DOHH2 (cell line): Measurements from ENCODE around the gene GOLGA6L26.
"Not testable (repeated sequence)": the region's sequence is repeated elsewhere in the genome, so short reads cannot be mapped to it uniquely, and the experiment has no call there.

Experiments
- H3F3A ChIP-seq: fragments of 200-600 bp; sonication (generic), shearing (Covaris generic); 2 replicates; pipeline ENCODE4 v1.6.0; 2016; ENCODE audit warnings: antibody characterized with exemption, mild to moderate bottlenecking; ENCODE audit not compliant: control insufficient read depth, insufficient read depth
- H3K27ac ChIP-seq: fragments of 200-600 bp; sonication (generic); 2 replicates; pipeline ENCODE4 v1.5.1; 2014; ENCODE audit warnings: low read depth, mild to moderate bottlenecking, low read length, moderate library complexity
- H3K27me3 ChIP-seq: fragments of 200-600 bp; sonication (generic); 2 replicates; pipeline ENCODE4 v1.6.1; 2014; ENCODE audit warnings: mild to moderate bottlenecking, low read length, mixed read lengths; ENCODE audit not compliant: control insufficient read depth
- H3K36me3 ChIP-seq: fragments of 200-600 bp; sonication (generic); 2 replicates; pipeline ENCODE4 v1.6.1; 2014; ENCODE audit warnings: mild to moderate bottlenecking, low read length, moderate library complexity, mixed read lengths; ENCODE audit not compliant: control insufficient read depth
- H3K4me1 ChIP-seq: fragments of 200-600 bp; sonication (generic); 2 replicates; pipeline ENCODE4 v1.6.1; 2014; ENCODE audit warnings: mild to moderate bottlenecking, low read length, mixed read lengths; ENCODE audit not compliant: control insufficient read depth
- H3K4me2 ChIP-seq: fragments of 200-600 bp; sonication (generic); 2 replicates; pipeline ENCODE4 v1.6.0; 2014; ENCODE audit warnings: mild to moderate bottlenecking, low read length, moderate library complexity
- H3K4me3 ChIP-seq: fragments of 200-600 bp; sonication (generic); 2 replicates; pipeline ENCODE4 v1.5.1; 2014; ENCODE audit warnings: mild to moderate bottlenecking, low read length, mixed read lengths
- H3K79me2 ChIP-seq: fragments of 200-600 bp; sonication (generic); 2 replicates; pipeline ENCODE4 v1.6.1; 2014; ENCODE audit warnings: mild to moderate bottlenecking, low read length, mixed read lengths; ENCODE audit not compliant: control insufficient read depth
- H3K9me2 ChIP-seq: fragments of 200-600 bp; sonication (generic); replicated peaks from 2 replicates; pipeline ENCODE4 v1.6.1; 2014; ENCODE audit warnings: mild to moderate bottlenecking, low read length, mixed read lengths; ENCODE audit not compliant: control insufficient read depth
- H3K9me3 ChIP-seq: fragments of 200-600 bp; sonication (generic); 2 replicates; pipeline ENCODE4 v1.6.1; 2014; ENCODE audit warnings: antibody characterized with exemption, low read length, mixed read lengths; ENCODE audit not compliant: control insufficient read depth, insufficient read depth
- H4K20me1 ChIP-seq: fragments of 200-600 bp; sonication (generic); 2 replicates; pipeline ENCODE4 v1.6.0; 2014; ENCODE audit warnings: low read depth, mild to moderate bottlenecking, antibody characterized with exemption, low read length, moderate library complexity; ENCODE audit not compliant: control insufficient read depth, insufficient read depth

Gene GOLGA6L26

GRCh38 chr15:23311233-23311632 is 22.8 kb downstream of the GOLGA6L26 start:
- H3K27me3 ChIP-seq, H3K9me3 ChIP-seq, H3K4me3 ChIP-seq, H3K9me2 ChIP-seq, H3F3A ChIP-seq, H3K27ac ChIP-seq, H3K4me2 ChIP-seq, H3K4me1 ChIP-seq, H4K20me1 ChIP-seq: not testable (repeated sequence)
- H3K79me2 ChIP-seq: peaks cover 18% of the 10 kb centered on the region
- peaks cover 37% of the 10 kb centered on the region for H3K36me3 ChIP-seq

DNA sequence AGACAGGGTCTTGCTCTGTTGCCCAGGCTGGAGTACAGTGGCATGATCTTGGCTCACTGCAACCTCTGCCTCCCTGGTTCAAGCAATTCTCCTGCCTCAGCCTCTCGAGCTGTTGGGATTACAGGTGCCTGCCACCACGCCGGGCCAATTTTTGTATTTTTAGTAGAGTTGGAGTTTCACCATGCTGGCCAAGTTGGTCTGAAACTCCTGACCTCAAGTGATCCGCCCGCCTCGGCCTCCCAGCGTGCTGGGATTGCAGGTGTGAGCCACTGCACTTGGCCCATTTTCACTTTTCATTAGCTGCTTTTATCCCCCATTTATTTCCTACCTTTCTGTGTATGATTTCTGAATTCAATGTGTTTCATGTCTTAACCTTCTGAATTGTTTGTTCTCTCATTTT is 28.1 kb downstream of the GOLGA6L26 start:
- not testable (repeated sequence) for H3K4me3 ChIP-seq, H3F3A ChIP-seq, H3K9me3 ChIP-seq, H3K27ac ChIP-seq, H3K27me3 ChIP-seq, H4K20me1 ChIP-seq, H3K9me2 ChIP-seq
- peaks cover 14% of the 10 kb centered on the region for H3K4me1 ChIP-seq
- H3K4me2 ChIP-seq: peak overlapping the region; percentile 72
- peaks cover 37% of the 10 kb centered on the region for H3K36me3 ChIP-seq
- H3K79me2 ChIP-seq: peaks cover 40% of the 10 kb centered on the region

DNA sequence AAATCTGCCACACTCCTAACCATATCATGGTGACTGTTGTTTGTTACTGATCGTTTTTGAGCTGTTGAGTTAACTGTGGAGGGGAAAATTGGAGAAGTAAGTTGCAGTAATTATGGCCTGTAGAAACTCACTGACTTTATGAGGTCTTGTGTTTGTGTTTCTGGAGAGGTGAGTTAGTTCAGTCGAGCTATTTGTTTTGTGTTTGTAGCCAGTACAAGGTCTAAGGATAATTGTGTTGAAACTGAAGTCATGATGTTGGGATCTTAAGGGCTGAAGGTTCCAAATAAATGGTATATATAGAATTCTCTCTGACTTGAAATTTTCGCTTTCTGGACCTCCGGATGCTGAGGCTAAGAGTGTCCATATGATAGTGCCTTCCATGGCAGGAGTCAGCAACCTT is 29.2 kb downstream of the GOLGA6L26 start:
- H3K4me3 ChIP-seq: peak overlapping the region; percentile 80
- not testable (repeated sequence) for H3F3A ChIP-seq, H3K27me3 ChIP-seq, H4K20me1 ChIP-seq, H3K9me3 ChIP-seq, H3K9me2 ChIP-seq
- H3K4me2 ChIP-seq: peak overlapping the region; percentile 72
- H3K36me3 ChIP-seq: peaks cover 29% of the 10 kb centered on the region
- peaks cover 40% of the 10 kb centered on the region for H3K79me2 ChIP-seq
- H3K4me1 ChIP-seq: peaks cover 14% of the 10 kb centered on the region
- H3K27ac ChIP-seq: peak overlapping the region; percentile 50

DNA sequence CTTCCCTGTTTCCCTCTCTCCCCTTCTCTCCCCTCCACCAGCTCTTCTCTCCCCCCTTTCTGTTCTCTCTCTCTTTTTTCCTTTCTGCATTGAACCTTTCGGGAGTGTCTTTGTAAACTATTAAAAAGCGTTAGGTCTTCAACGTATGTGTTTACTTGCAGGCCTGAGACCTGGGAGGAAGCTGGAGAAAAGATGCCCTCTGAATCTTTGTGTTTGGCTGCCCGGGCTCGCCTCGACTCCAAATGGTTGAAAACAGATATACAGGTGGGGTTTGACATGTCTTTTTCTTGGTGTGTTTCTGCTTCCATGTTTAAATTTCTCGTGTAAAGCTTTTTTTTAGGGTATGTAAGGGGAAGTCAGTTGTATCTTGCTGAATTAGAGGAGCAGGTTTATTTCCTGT is 29.7 kb downstream of the GOLGA6L26 start:
- peak overlapping the region; percentile 50 for H3K27ac ChIP-seq
- H3K27me3 ChIP-seq, H3K9me2 ChIP-seq, H3F3A ChIP-seq, H4K20me1 ChIP-seq, H3K9me3 ChIP-seq: not testable (repeated sequence)
- H3K36me3 ChIP-seq: peaks cover 24% of the 10 kb centered on the region
- peaks cover 40% of the 10 kb centered on the region for H3K79me2 ChIP-seq
- H3K4me2 ChIP-seq: peak overlapping the region; percentile 72
- H3K4me1 ChIP-seq: peaks cover 14% of the 10 kb centered on the region
- H3K4me3 ChIP-seq: peak overlapping the region; percentile 80

DNA sequence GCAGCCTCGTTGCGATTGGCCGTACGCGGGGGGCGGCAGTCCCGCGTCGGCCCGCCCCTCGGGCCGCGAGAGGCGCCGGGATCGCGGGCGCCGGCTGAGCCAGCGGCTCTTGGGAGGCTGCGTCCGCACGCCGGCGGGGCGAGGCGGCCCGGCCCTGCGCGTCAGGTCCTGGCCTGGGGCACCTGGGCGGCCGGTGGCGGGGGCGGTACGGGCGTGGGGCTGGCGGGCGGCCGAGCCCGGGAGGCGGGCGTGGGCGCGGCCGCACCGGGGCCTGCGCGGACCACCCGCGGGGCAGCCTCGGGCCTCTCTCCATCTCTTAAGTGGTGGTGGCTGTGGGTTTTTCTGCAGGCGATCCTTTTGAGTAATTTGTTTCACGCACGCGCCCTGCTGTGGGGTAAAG is 30.3 kb downstream of the GOLGA6L26 start:
- H3F3A ChIP-seq, H4K20me1 ChIP-seq, H3K9me2 ChIP-seq, H3K9me3 ChIP-seq, H3K27ac ChIP-seq, H3K27me3 ChIP-seq: not testable (repeated sequence)
- H3K36me3 ChIP-seq: peaks cover 18% of the 10 kb centered on the region
- peaks cover 14% of the 10 kb centered on the region for H3K4me1 ChIP-seq
- H3K4me2 ChIP-seq: peak overlapping the region; percentile 72; the same call in 1 of the 2 replicates
- H3K4me3 ChIP-seq: peak overlapping the region; percentile 80
- H3K79me2 ChIP-seq: peaks cover 40% of the 10 kb centered on the region

- not testable (repeated sequence) for H3K4me3 ChIP-seq, H4K20me1 ChIP-seq, H3F3A ChIP-seq, H3K27ac ChIP-seq, H3K9me3 ChIP-seq, H3K9me2 ChIP-seq, H3K4me2 ChIP-seq, H3K27me3 ChIP-seq
- Histone ChIP-seq H3K4me1 (peaks cover 14% of the 10 kb centered on the region), H3K79me2 (peaks cover 38% of the 10 kb centered on the region), H3K36me3 (peaks cover 14% of the 10 kb centered on the region)
These were observed 30.8 kb downstream of the GOLGA6L26 start for GRCh38 chr15:23303246-23303645.
